ENCODE data around the gene ZCCHC24. TPM values are rescaled to one million over a fixed set of nuclear protein-coding genes. Genes with fewer than 3 reads are reported as not detected.
A peak's percentile ranks its signal among the peaks of the same experiment; 100 is the strongest.

Gene ZCCHC24
- total RNA-seq (10 to 100 TPM; 21.6 to 92.1 (median 72.0) TPM), polyA plus RNA-seq (10 to 100 TPM; 33.5 to 35.9 TPM)
- long read RNA-seq, donor 1, full-length matches to known transcripts: 6 of 123 reads
- long read RNA-seq, donor 1, partial matches to known transcripts: 9 of 123 reads
- long read RNA-seq, donor 1, other reads (novel, unspliced or antisense): 108 of 123 reads
- long read RNA-seq, donor 2, full-length matches to known transcripts: 8 of 8 reads
- long read RNA-seq, donor 2, partial matches to known transcripts: 0 of 8 reads
- long read RNA-seq, donor 2, other reads (novel, unspliced or antisense): 0 of 8 reads
- long read RNA-seq, donor 3, full-length matches to known transcripts: 71 of 202 reads
- long read RNA-seq, donor 3, partial matches to known transcripts: 3 of 202 reads
- long read RNA-seq, donor 3, other reads (novel, unspliced or antisense): 128 of 202 reads

GRCh38 chr10:79445161-79445976 lies at the start of gene ZCCHC24:
ZCCHC24 (minus strand) TSS chr10:79445624; CDS start chr10:79445440, 184 bp downstream.
- WGBS, 3 donors: 0 to 1% (median 1%) methylated on average over 55 to 95 of the region's 95 CpGs
- H3K36me3 ChIP-seq: no peaks in the 10 kb centered on the region
- intact Hi-C loops (cut with DNase I): loop anchor here in 1 of 4 donors (2.0 kb wide), 1 partner anchor 45 kb away; no protein-coding TSS in a partner anchor
- H3K9me3 ChIP-seq: no peaks in the 10 kb centered on the region
- TF ChIP-seq EP300 (IDR thresholded peaks at IDR 0.05): no peak
- TF ChIP-seq POLR2A (IDR thresholded peaks at IDR 0.05): peak; percentile 81
- peak within 1 kb of the TSS; percentile 54 to 83 for H3K27ac ChIP-seq
- H3K4me3 ChIP-seq: peak within 1 kb of the TSS; percentile 99
- peak; percentile 98 for DNase-seq
- H3K27me3 ChIP-seq: no peaks in the 10 kb centered on the region
- peaks cover 11% of the 10 kb centered on the region for H3K4me1 ChIP-seq (ENCODE audit: insufficient read depth)

- no peak for DNase-seq
- H3K36me3 ChIP-seq: no peaks in the 10 kb centered on the region
- no peaks in the 10 kb centered on the region for H3K9me3 ChIP-seq
- TF ChIP-seq EP300 (IDR thresholded peaks at IDR 0.05) (no peak), CTCF (IDR thresholded peaks at IDR 0.05) (no peak), POLR2A (IDR thresholded peaks at IDR 0.05) (no peak)
- intact Hi-C loops (cut with DNase I): loop anchor here in 1 of 4 donors (10.0 kb wide), 1 partner anchor 119 kb away; no protein-coding TSS in a partner anchor
- peaks cover 2% of the 10 kb centered on the region for H3K4me1 ChIP-seq (ENCODE audit: insufficient read depth)
- H3K27ac ChIP-seq: no peak overlapping the region
- 82 to 92% (median 86%) methylated on average over 1 of the region's 1 CpG for WGBS, 3 donors
- H3K4me3 ChIP-seq: no peak overlapping the region
- no peaks in the 10 kb centered on the region for H3K27me3 ChIP-seq
These were observed 48.4 kb upstream of the ZCCHC24 start for GRCh38 chr10:79493806-79494205.

- WGBS, 3 donors: 78 to 84% (median 82%) methylated on average over 3 of the region's 3 CpGs
- Histone ChIP-seq H3K4me1 (ENCODE audit: insufficient read depth) (peaks cover 7% of the 10 kb centered on the region), H3K9me3 (no peaks in the 10 kb centered on the region), H3K27me3 (no peaks in the 10 kb centered on the region), H3K36me3 (no peaks in the 10 kb centered on the region), H3K27ac (no peak overlapping the region), H3K4me3 (no peak overlapping the region)
- no peak for DNase-seq
- TF ChIP-seq EP300 (IDR thresholded peaks at IDR 0.05): no peak
- TF ChIP-seq CTCF (IDR thresholded peaks at IDR 0.05): no peak
- TF ChIP-seq POLR2A (IDR thresholded peaks at IDR 0.05): no peak
- intact Hi-C loops (cut with DNase I): loop anchor here in 1 of 4 donors (10.0 kb wide), 1 partner anchor 118 kb away; no protein-coding TSS in a partner anchor
These were observed 47.4 kb upstream of the ZCCHC24 start for GRCh38 chr10:79492839-79493238.

- no peak overlapping the region for H3K4me3 ChIP-seq
- H3K27ac ChIP-seq: no peak overlapping the region
- no peaks in the 10 kb centered on the region for H3K36me3 ChIP-seq
- intact Hi-C loops (cut with DNase I): loop anchor here in 1 of 4 donors (10.0 kb wide), 1 partner anchor 117 kb away; no protein-coding TSS in a partner anchor
- 92 to 97% (median 96%) methylated on average over 6 of the region's 6 CpGs for WGBS, 3 donors
- H3K27me3 ChIP-seq: no peaks in the 10 kb centered on the region
- H3K9me3 ChIP-seq: no peaks in the 10 kb centered on the region
- peaks cover 7% of the 10 kb centered on the region for H3K4me1 ChIP-seq (ENCODE audit: insufficient read depth)
- no peak for TF ChIP-seq EP300 (IDR thresholded peaks at IDR 0.05)
- no peak for TF ChIP-seq POLR2A (IDR thresholded peaks at IDR 0.05)
- TF ChIP-seq CTCF (IDR thresholded peaks at IDR 0.05): no peak
- DNase-seq: no peak
These were observed 46.8 kb upstream of the ZCCHC24 start for GRCh38 chr10:79492256-79492655.
